ENCODE data around the gene SEC31B. TPM values are rescaled to one million over a fixed set of nuclear protein-coding genes. Genes with fewer than 3 reads are reported as not detected.

The SEC31B gene
- polyA plus RNA-seq, 1 donor (not counting 4 experiments of a cell fraction or from before 2014, with no cell fraction given) = 4.9 TPM

DNA sequence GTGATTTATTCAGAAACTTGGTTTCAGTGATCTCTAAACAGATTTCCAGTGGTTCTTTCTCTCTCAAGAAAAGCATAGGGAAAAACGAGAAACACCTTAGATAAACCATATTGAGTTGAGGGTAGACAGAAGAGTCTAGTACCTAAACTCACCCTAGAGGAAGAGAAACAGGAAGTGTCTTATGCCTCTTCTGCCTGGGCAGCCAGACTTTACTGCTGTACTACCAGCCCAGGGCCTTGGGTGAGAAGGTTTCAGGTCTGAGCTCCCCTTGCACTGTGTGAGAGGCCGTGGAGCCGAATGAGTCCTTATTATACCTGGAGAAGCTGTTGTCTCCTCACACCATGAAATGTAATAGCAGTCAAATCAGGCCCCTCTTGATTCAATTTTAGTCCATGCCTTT, 34.3 kb upstream of the SEC31B start:
- Histone ChIP-seq H3K27me3 (ENCODE audit: control insufficient read depth, extremely low read depth, insufficient read depth, low read length) (no peaks in the 10 kb centered on the region), H3K9me3 (ENCODE audit: control insufficient read depth, low read depth, low read length) (no peaks in the 10 kb centered on the region), H3K9me1 (ENCODE audit: control insufficient read depth, extremely low read depth, insufficient read depth, low read length) (no peaks in the 10 kb centered on the region), H4K20me1 (ENCODE audit: control insufficient read depth, extremely low read depth, insufficient read depth, low read length) (no peaks in the 10 kb centered on the region), H2AFZ (ENCODE audit: control insufficient read depth, low read length) (no peak overlapping the region), H3K4me3 (ENCODE audit: control insufficient read depth in 2 of 3, extremely low read depth in 1 of 3, insufficient read depth in 2 of 3, low read depth in 1 of 3, low read length in 3 of 3) (no peak overlapping the region), H3K36me3 (ENCODE audit: control insufficient read depth in 2 of 2, extremely low read depth in 1 of 2, insufficient read depth in 2 of 2, low read length in 2 of 2) (peaks cover 15 to 20% of the 10 kb centered on the region in 2 experiments), H3K4me1 (ENCODE audit: control insufficient read depth, extremely low read depth, insufficient read depth, low read length) (no peaks in the 10 kb centered on the region), H3K9ac (ENCODE audit: control insufficient read depth, extremely low read depth, insufficient read depth, low read length) (no peak overlapping the region), H3K27ac (ENCODE audit: control insufficient read depth, insufficient read depth, low read length) (no peak overlapping the region), H3K79me2 (ENCODE audit: control insufficient read depth, insufficient read depth, low read length) (no peaks in the 10 kb centered on the region), H3K4me2 (ENCODE audit: control insufficient read depth, extremely low read depth, insufficient read depth, low read depth, low read length) (no peak overlapping the region)
- dilution Hi-C loops (cut with MboI; ENCODE audit: extremely low pct_ligation_motif_present, low sequenced_read_pairs) = loop anchor here (25.0 kb wide), 1 partner anchor 333 kb away; no protein-coding TSS in a partner anchor
- TF ChIP-seq, protein P1, sequence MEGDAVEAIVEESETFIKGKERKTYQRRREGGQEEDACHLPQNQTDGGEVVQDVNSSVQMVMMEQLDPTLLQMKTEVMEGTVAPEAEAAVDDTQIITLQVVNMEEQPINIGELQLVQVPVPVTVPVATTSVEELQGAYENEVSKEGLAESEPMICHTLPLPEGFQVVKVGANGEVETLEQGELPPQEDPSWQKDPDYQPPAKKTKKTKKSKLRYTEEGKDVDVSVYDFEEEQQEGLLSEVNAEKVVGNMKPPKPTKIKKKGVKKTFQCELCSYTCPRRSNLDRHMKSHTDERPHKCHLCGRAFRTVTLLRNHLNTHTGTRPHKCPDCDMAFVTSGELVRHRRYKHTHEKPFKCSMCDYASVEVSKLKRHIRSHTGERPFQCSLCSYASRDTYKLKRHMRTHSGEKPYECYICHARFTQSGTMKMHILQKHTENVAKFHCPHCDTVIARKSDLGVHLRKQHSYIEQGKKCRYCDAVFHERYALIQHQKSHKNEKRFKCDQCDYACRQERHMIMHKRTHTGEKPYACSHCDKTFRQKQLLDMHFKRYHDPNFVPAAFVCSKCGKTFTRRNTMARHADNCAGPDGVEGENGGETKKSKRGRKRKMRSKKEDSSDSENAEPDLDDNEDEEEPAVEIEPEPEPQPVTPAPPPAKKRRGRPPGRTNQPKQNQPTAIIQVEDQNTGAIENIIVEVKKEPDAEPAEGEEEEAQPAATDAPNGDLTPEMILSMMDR (optimal IDR thresholded peaks at IDR 0.05 in 1 of 3, IDR thresholded peaks at IDR 0.05 in 1 of 3, conservative IDR thresholded peaks at IDR 0.05 in 1 of 3; ENCODE audit: extremely low read depth in 1 of 3, insufficient read depth in 2 of 3, low read length in 3 of 3) = no peak
- TF ChIP-seq EZH2 (IDR thresholded peaks at IDR 0.05; ENCODE audit: low read length) = no peak
- DNase-seq (ENCODE audit: low read depth, low spot score) = no peak
- no peak for FAIRE-seq

DNA sequence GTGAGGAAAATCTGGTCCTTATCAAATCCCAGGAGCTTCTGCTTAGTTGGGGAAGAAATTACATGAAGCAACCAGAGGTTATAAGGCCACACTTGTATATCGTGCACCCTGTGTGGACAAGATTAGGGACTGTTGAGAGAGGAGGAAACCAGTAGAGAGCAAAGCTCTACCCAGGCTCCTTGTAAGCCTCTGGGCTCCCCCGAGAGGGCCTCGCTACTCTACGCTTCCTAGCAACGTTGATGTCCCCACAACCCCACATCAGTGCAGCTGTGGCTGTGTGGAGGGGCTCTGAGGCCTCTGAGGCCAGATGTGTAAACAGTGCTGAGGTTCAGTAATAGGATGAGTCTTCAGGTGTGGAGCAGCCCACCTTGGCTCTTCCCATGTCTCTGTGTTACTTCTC, 32.1 kb upstream of the SEC31B start:
- no peak overlapping the region for H3K4me2 ChIP-seq (ENCODE audit: control insufficient read depth, extremely low read depth, insufficient read depth, low read depth, low read length)
- H3K9me3 ChIP-seq (ENCODE audit: control insufficient read depth, low read depth, low read length) = no peaks in the 10 kb centered on the region
- dilution Hi-C loops (cut with MboI; ENCODE audit: extremely low pct_ligation_motif_present, low sequenced_read_pairs) = loop anchor here (25.0 kb wide), 1 partner anchor 336 kb away; no protein-coding TSS in a partner anchor
- no peaks in the 10 kb centered on the region for H3K9me1 ChIP-seq (ENCODE audit: control insufficient read depth, extremely low read depth, insufficient read depth, low read length)
- H3K4me3 ChIP-seq (ENCODE audit: control insufficient read depth in 2 of 3, extremely low read depth in 1 of 3, insufficient read depth in 2 of 3, low read depth in 1 of 3, low read length in 3 of 3) = no peak overlapping the region
- no peaks in the 10 kb centered on the region for H4K20me1 ChIP-seq (ENCODE audit: control insufficient read depth, extremely low read depth, insufficient read depth, low read length)
- DNase-seq (ENCODE audit: low read depth, low spot score) (no peak), FAIRE-seq (no peak)
- TF ChIP-seq, protein P1 (optimal IDR thresholded peaks at IDR 0.05 in 1 of 3, IDR thresholded peaks at IDR 0.05 in 1 of 3, conservative IDR thresholded peaks at IDR 0.05 in 1 of 3; ENCODE audit: extremely low read depth in 1 of 3, insufficient read depth in 2 of 3, low read length in 3 of 3) = no peak
- no peak for TF ChIP-seq EZH2 (IDR thresholded peaks at IDR 0.05; ENCODE audit: low read length)
- H2AFZ ChIP-seq (ENCODE audit: control insufficient read depth, low read length) = no peak overlapping the region
- no peak overlapping the region for H3K27ac ChIP-seq (ENCODE audit: control insufficient read depth, insufficient read depth, low read length)
- no peak overlapping the region for H3K9ac ChIP-seq (ENCODE audit: control insufficient read depth, extremely low read depth, insufficient read depth, low read length)
- no peaks in the 10 kb centered on the region for H3K27me3 ChIP-seq (ENCODE audit: control insufficient read depth, extremely low read depth, insufficient read depth, low read length)
- H3K79me2 ChIP-seq (ENCODE audit: control insufficient read depth, insufficient read depth, low read length) = no peaks in the 10 kb centered on the region
- peaks cover 25 to 35% of the 10 kb centered on the region in 2 experiments for H3K36me3 ChIP-seq (ENCODE audit: control insufficient read depth in 2 of 2, extremely low read depth in 1 of 2, insufficient read depth in 2 of 2, low read length in 2 of 2)
- H3K4me1 ChIP-seq (ENCODE audit: control insufficient read depth, extremely low read depth, insufficient read depth, low read length) = no peaks in the 10 kb centered on the region
